HG03103 (cell line): Measurements from ENCODE around the gene PTH1R.

Source experiments
- ATAC-seq: cut with Tn5 transposase; IDR thresholded peaks from one replicate; pipeline ENCODE4 v1.9.1; 2021; ENCODE audit warnings: low read depth; ENCODE audit not compliant: unreplicated experiment

The PTH1R gene

GRCh38 chr3:46897031-46897430 lies 19.5 kb downstream of the PTH1R start:
- no peak for ATAC-seq

- ATAC-seq: no peak
Observed at GRCh38 chr3:46897829-46898320, 20.4 kb downstream of the PTH1R start.

GRCh38 chr3:46898321-46899150 lies 21.0 kb downstream of the PTH1R start:
- no peak for ATAC-seq

GRCh38 chr3:46899151-46900006 lies 21.9 kb downstream of the PTH1R start:
- ATAC-seq: no peak

GRCh38 chr3:46900007-46900292 lies 22.4 kb downstream of the PTH1R start:
- ATAC-seq: no peak

- ATAC-seq: no peak
Observed at GRCh38 chr3:46900356-46900755, 22.8 kb downstream of the PTH1R start.

GRCh38 chr3:46901061-46901460 lies 23.5 kb downstream of the PTH1R start:
- ATAC-seq: no peak

GRCh38 chr3:46901591-46902187 lies 24.2 kb downstream of the PTH1R start:
- ATAC-seq: no peak

GRCh38 chr3:46902188-46902631 lies 24.7 kb downstream of the PTH1R start:
- no peak for ATAC-seq

GRCh38 chr3:46903341-46904302 lies 26.1 kb downstream of the PTH1R start:
- ATAC-seq: no peak

GRCh38 chr3:46904303-46905212 lies 27.0 kb downstream of the PTH1R start:
- no peak for ATAC-seq

GRCh38 chr3:46905213-46905560 lies 27.7 kb downstream of the PTH1R start:
- no peak for ATAC-seq

- no peak for ATAC-seq
Observed at GRCh38 chr3:46905661-46906451, 28.3 kb downstream of the PTH1R start.

- no peak for ATAC-seq
Observed at GRCh38 chr3:46906471-46907058, 29.0 kb downstream of the PTH1R start.

- ATAC-seq: no peak
Observed at GRCh38 chr3:46907271-46907670, 29.8 kb downstream of the PTH1R start.

GRCh38 chr3:46907960-46908293 lies 30.4 kb downstream of the PTH1R start:
- ATAC-seq: no peak

- no peak for ATAC-seq
Observed at GRCh38 chr3:46908294-46908985, 30.9 kb downstream of the PTH1R start.
